H1 (cell line): Measurements from ENCODE around the gene SPRYD3. TPM values are rescaled to one million over a fixed set of nuclear protein-coding genes. Genes with fewer than 3 reads are reported as not detected.

Experiments
- CTCF ChIA-PET: fragments of 300-600 bp; sonication (Branson Sonifier 250); formaldehyde crosslinking; loops from one replicate; lab custom pipeline; 2021; ENCODE audit not compliant: partially characterized antibody; lab: Charles Lee
- POLR2A ChIA-PET: fragments of 300-600 bp; sonication (Branson Sonifier 250); formaldehyde crosslinking; loops from one replicate; lab custom pipeline; 2021; ENCODE audit warnings: inconsistent platforms; ENCODE audit not compliant: partially characterized antibody; lab: Charles Lee
- DNase-seq, 2 experiments: peaks; one replicate each; pipeline versions ENCODE4 v3.0.0 to v3.0.0-alpha.2; 2010 to 2022; ENCODE audit warnings: low spot score in 2 of 2, low read depth in 1 of 2, mixed read lengths in 1 of 2
- FAIRE-seq: peaks from 2 replicates; lab custom pipeline; 2011; peaks lifted over from hg19 to GRCh38; lab: Jason Lieb, UNC
- H2AFZ ChIP-seq: 2 replicates; pipeline ENCODE4 v1.8.1; 2012; ENCODE audit warnings: low read length, inconsistent platforms
- H2AK5ac ChIP-seq: 2 replicates; pipeline ENCODE4 v1.6.1; 2013; ENCODE audit warnings: low read depth, low read length
- H2BK120ac ChIP-seq: replicated peaks from 2 replicates; pipeline ENCODE3; 2013; ENCODE audit warnings: low read depth, low read length, inconsistent platforms
- H2BK12ac ChIP-seq: 2 replicates; pipeline ENCODE4 v1.6.1; 2013; ENCODE audit warnings: low read depth, low read length
- H2BK15ac ChIP-seq: 2 replicates; pipeline ENCODE4 v1.6.1; 2013; ENCODE audit warnings: low read length
- H2BK20ac ChIP-seq: 2 replicates; pipeline ENCODE4 v1.6.1; 2013; ENCODE audit warnings: low read length
- H2BK5ac ChIP-seq: 2 replicates; pipeline ENCODE4 v1.6.1; 2013; ENCODE audit warnings: low read depth, low read length
- H3K14ac ChIP-seq: 2 replicates; pipeline ENCODE4 v1.6.1; 2013; ENCODE audit warnings: inconsistent platforms; ENCODE audit not compliant: insufficient read length
- H3K18ac ChIP-seq: 2 replicates; pipeline ENCODE4 v1.6.1; 2013; ENCODE audit warnings: low read length; ENCODE audit errors: extremely low read depth
- H3K23ac ChIP-seq: 2 replicates; pipeline ENCODE4 v1.6.1; 2013; ENCODE audit warnings: inconsistent platforms; ENCODE audit not compliant: insufficient read length
- H3K23me2 ChIP-seq: 2 replicates; pipeline ENCODE4 v1.6.1; 2013; ENCODE audit warnings: low read depth, low read length
- H3K27ac ChIP-seq: 2 replicates; pipeline ENCODE4 v1.6.1; 2011; ENCODE audit warnings: low read depth, low read length, inconsistent platforms
- H3K27me3 ChIP-seq, 4 experiments: replicated peaks in 1 of 4; 1 replicate in 1 of 4; 2 replicates in 3 of 4; pipeline versions ENCODE4 v1.6.1 to v1.8.1; 2011 to 2013; ENCODE audit warnings: low read length in 3 of 4, mild to moderate bottlenecking in 3 of 4, inconsistent platforms in 2 of 4, mixed read lengths in 2 of 4, moderate library complexity in 1 of 4; ENCODE audit not compliant: control insufficient read depth in 3 of 4, insufficient read depth in 3 of 4; ENCODE audit errors: extremely low read depth in 1 of 4
- H3K36me3 ChIP-seq, 4 experiments: 2 replicates each; pipeline versions ENCODE4 v1.6.1 to v1.8.1; 2011 to 2013; ENCODE audit warnings: mild to moderate bottlenecking in 4 of 4, low read length in 3 of 4, moderate library complexity in 2 of 4, control low read depth in 1 of 4, inconsistent platforms in 1 of 4; ENCODE audit not compliant: insufficient read depth in 4 of 4, control insufficient read depth in 2 of 4
- H3K4ac ChIP-seq: replicated peaks from 2 replicates; pipeline ENCODE3; 2013; ENCODE audit warnings: low read length, low read depth, mixed read lengths, inconsistent platforms; ENCODE audit not compliant: insufficient read length
- H3K4me1 ChIP-seq, 4 experiments: replicated peaks in 1 of 4; 1 replicate in 1 of 4; 2 replicates in 3 of 4; pipeline versions ENCODE4 v1.6.1 to v1.8.1; 2011 to 2013; ENCODE audit warnings: low read length in 3 of 4, inconsistent platforms in 2 of 4, mixed read lengths in 1 of 4; ENCODE audit not compliant: insufficient read depth in 4 of 4, control insufficient read depth in 3 of 4
- H3K4me2 ChIP-seq, 2 experiments: 2 replicates each; pipeline versions ENCODE4 v1.6.1 to v1.8.1; 2011 to 2013; ENCODE audit warnings: low read depth in 2 of 2, low read length in 2 of 2, control low read depth in 1 of 2, inconsistent platforms in 1 of 2, mild to moderate bottlenecking in 1 of 2; ENCODE audit not compliant: insufficient read depth in 1 of 2
- H3K4me3 ChIP-seq, 4 experiments: fragments of 200-600, 300-600 bp in 1 of 4; sonication (generic), shearing (Covaris generic), sonication (Bioruptor Twin) in 1 of 4; 2 replicates each; pipeline versions ENCODE4 v1.5.1 to v1.8.1; 2011 to 2016; ENCODE audit warnings: low read length in 4 of 4, low read depth in 3 of 4, control low read depth in 2 of 4, inconsistent platforms in 2 of 4, mild to moderate bottlenecking in 2 of 4, mixed read lengths in 1 of 4, moderate library complexity in 1 of 4; ENCODE audit not compliant: insufficient read depth in 2 of 4; ENCODE audit errors: extremely low read depth in 1 of 4
- H3K56ac ChIP-seq: replicated peaks from 2 replicates; pipeline ENCODE3; 2013; ENCODE audit warnings: low read depth, mild to moderate bottlenecking, mixed read lengths, low read length, inconsistent platforms; ENCODE audit not compliant: insufficient read length
- H3K79me1 ChIP-seq: 2 replicates; pipeline ENCODE4 v1.6.1; 2013; ENCODE audit warnings: low read depth, low read length, control low read depth
- H3K79me2 ChIP-seq, 2 experiments: 2 replicates each; pipeline versions ENCODE4 v1.6.1 to v1.8.1; 2012 to 2013; ENCODE audit warnings: low read length in 2 of 2, mild to moderate bottlenecking in 2 of 2, inconsistent platforms in 1 of 2; ENCODE audit not compliant: insufficient read depth in 2 of 2, control insufficient read depth in 1 of 2
- H3K9ac ChIP-seq, 4 experiments: replicated peaks in 1 of 4; 1 replicate in 1 of 4; 2 replicates in 3 of 4; pipeline versions ENCODE4 v1.6.1 to v1.8.1; 2011 to 2013; ENCODE audit warnings: low read depth in 3 of 4, low read length in 3 of 4, control low read depth in 2 of 4, mild to moderate bottlenecking in 2 of 4, moderate library complexity in 2 of 4, inconsistent platforms in 1 of 4; ENCODE audit errors: extremely low read depth in 1 of 4
- H3K9me3 ChIP-seq, 2 experiments: 2 replicates each; pipeline versions ENCODE4 v1.6.1 to v1.8.1; 2012 to 2013; ENCODE audit warnings: mild to moderate bottlenecking in 2 of 2, moderate library complexity in 2 of 2, control low read depth in 1 of 2, inconsistent platforms in 1 of 2, low read depth in 1 of 2, low read length in 1 of 2, mixed read lengths in 1 of 2; ENCODE audit not compliant: insufficient read depth in 2 of 2
- H4K20me1 ChIP-seq, 2 experiments: replicated peaks in 1 of 2; 2 replicates each; pipeline versions ENCODE3 to v1.8.1; 2011 to 2013; ENCODE audit warnings: inconsistent platforms in 2 of 2, low read length in 2 of 2, mild to moderate bottlenecking in 1 of 2; ENCODE audit not compliant: insufficient read depth in 2 of 2, control insufficient read depth in 1 of 2
- H4K5ac ChIP-seq: 2 replicates; pipeline ENCODE4 v1.6.1; 2013; ENCODE audit warnings: low read length, low read depth, mixed read lengths, inconsistent platforms; ENCODE audit not compliant: insufficient read length
- H4K8ac ChIP-seq: 2 replicates; pipeline ENCODE4 v1.8.0; 2013; ENCODE audit warnings: mild to moderate bottlenecking, moderate library complexity, low read length, inconsistent platforms; ENCODE audit not compliant: insufficient read depth; ENCODE audit errors: extremely low read depth
- H4K91ac ChIP-seq: replicated peaks from 2 replicates; pipeline ENCODE3; 2013; ENCODE audit warnings: low read length, mixed read lengths, inconsistent platforms; ENCODE audit not compliant: insufficient read length
- CTCF ChIP-seq, 3 experiments: IDR thresholded peaks; 1 replicate in 2 of 3; 2 replicates in 1 of 3; pipeline versions ENCODE4 v1.5.1 to v1.6.1; 2011; ENCODE audit warnings: low read length in 3 of 3, mild to moderate bottlenecking in 3 of 3, inconsistent platforms in 2 of 3, low read depth in 1 of 3, moderate library complexity in 1 of 3; ENCODE audit not compliant: insufficient read depth in 1 of 3; ENCODE audit errors: control extremely low read depth in 1 of 3
- JUN ChIP-seq: IDR thresholded peaks from 2 replicates; pipeline ENCODE4 v1.6.1; 2011; ENCODE audit warnings: low read depth, mild to moderate bottlenecking, improper control_type of control experiment, low read length
- PHF8 ChIP-seq: fragments of 200-600 bp; sonication (generic); conservative IDR thresholded peaks from 2 replicates; pipeline ENCODE4 v1.7.1; 2012; ENCODE audit warnings: low read depth, mild to moderate bottlenecking, inconsistent platforms, low read length, moderate library complexity
- RAD21 ChIP-seq, 2 experiments: IDR thresholded peaks in 1 of 2; conservative IDR thresholded peaks in 1 of 2; 2 replicates each; pipeline ENCODE4 v1.6.1; 2011; ENCODE audit warnings: low read depth in 2 of 2, low read length in 2 of 2, improper control_type of control experiment in 1 of 2, inconsistent platforms in 1 of 2, mild to moderate bottlenecking in 1 of 2, moderate library complexity in 1 of 2
- RXRA ChIP-seq: IDR thresholded peaks from 2 replicates; pipeline ENCODE4 v1.6.1; 2011; ENCODE audit warnings: low read depth, mild to moderate bottlenecking, low read length, moderate library complexity; ENCODE audit not compliant: insufficient read depth
- SUZ12 ChIP-seq: fragments of 200-600 bp; sonication (generic); IDR thresholded peaks from 2 replicates; pipeline ENCODE4 v1.6.1; 2012; ENCODE audit warnings: mild to moderate bottlenecking, inconsistent platforms, low read length, moderate library complexity, mixed read lengths
- TEAD4 ChIP-seq: IDR thresholded peaks from 2 replicates; pipeline ENCODE4 v1.6.1; 2012; ENCODE audit warnings: low read depth, low read length, inconsistent platforms, mixed read lengths
- WGBS, 2 experiments: shearing (Covaris generic) in 1 of 2; methylation state at CpG; one replicate each; pipeline versions ENCODE4 v1.1.6 to v1.1.7; 2013 to 2015; ENCODE audit warnings: low lambda C conversion rate in 2 of 2, mixed read lengths in 2 of 2, inconsistent platforms in 1 of 2, low coverage in 1 of 2, missing lambda C conversion rate in 1 of 2; ENCODE audit not compliant: insufficient replicate concordance in 2 of 2, insufficient coverage in 1 of 2, insufficient read length in 1 of 2; ENCODE audit errors: extremely low coverage in 1 of 2, missing lambda C conversion rate in 1 of 2; 5-methylcytosine and 5-hydroxymethylcytosine counted together
- polyA plus RNA-seq, 7 experiments: library from polyadenylated mRNA; depleted of rRNA in 3 of 7; stranded (reverse) in 5 of 7; unstranded in 2 of 7; fragments of >200 nt in 5 of 7; fragments of 200-250 nt in 2 of 7; gene quantifications; 1 replicate in 5 of 7; 2 replicates in 1 of 7; 4 replicates in 1 of 7; pipeline versions ENCODE4 v1.2.1 to v1.2.3, GENCODE V29; 2011 to 2013; ENCODE audit warnings: missing spikeins in 2 of 7, mixed read lengths in 2 of 7
- total RNA-seq: library from RNA; stranded (reverse); fragmentation: NEBNext Ultra II Directional; extraction: Animal tissue kit (Norgen Biotek cat#: 25700); gene quantifications from 2 replicates; pipeline ENCODE4 v1.2.1, GENCODE V29; 2021

Gene SPRYD3
- total and polyA plus RNA-seq, 2 of the 8 experiments (the other 6 are each of a cell fraction or from before 2014, with no cell fraction given), result 6.8 to 8.0 TPM

GRCh38 chr12:53099071-53099882, 20.1 kb upstream of the SPRYD3 start:
- no peak overlapping the region for H3K4ac ChIP-seq
- FAIRE-seq, result no peak
- TF ChIP-seq JUN, result 0 out of 2 replicates have a peak, but pooled peaks have one; percentile 31
- no peak for TF ChIP-seq PHF8
- TF ChIP-seq RAD21 (IDR thresholded peaks at IDR 0.05 in 1 of 2, conservative IDR thresholded peaks at IDR 0.05 in 1 of 2; ENCODE audit: low read depth in 2 of 2, low read length in 2 of 2), result peak; percentile 79 to 81
- peak; percentile 85 for TF ChIP-seq TEAD4
- 0 out of 2 replicates have a peak, but pooled peaks have one; percentile 8 for TF ChIP-seq SUZ12
- TF ChIP-seq CTCF (IDR thresholded peaks at IDR 0.05; ENCODE audit: control extremely low read depth in 1 of 3, insufficient read depth in 1 of 3, low read depth in 1 of 3, low read length in 3 of 3), result peak; percentile 82 to 87 (median 86)
- 0 out of 2 replicates have a peak, but pooled peaks have one; percentile 51 for TF ChIP-seq RXRA

More at GRCh38 chr12:53099071-53099882, 20.1 kb upstream of the SPRYD3 start:
- peak overlapping the region; percentile 34; the same call in 1 of the 2 replicates for H3K18ac ChIP-seq
- peaks cover 4 to 20% (median 7%) of the 10 kb centered on the region in 4 experiments for H3K4me1 ChIP-seq
- no peak overlapping the region for H3K23ac ChIP-seq
- ChIA-PET CTCF (interaction anchor here (0.5 to 19.1 kb wide), 29 partner anchors 8 to 1758 kb away, joined by 3 to 531 read pairs (median 4); partner anchors contain the start of genes SPRYD3 and TNS2), POLR2A (interaction anchor here (1.1 to 3.6 kb wide), 9 partner anchors 16 to 118 kb away, joined by 3 to 21 read pairs (median 4); partner anchors contain the start of genes EIF4B and SPRYD3)
- H3K56ac ChIP-seq, result no peak overlapping the region
- peak overlapping the region; percentile 40; the same call in 1 of the 2 replicates for H2BK20ac ChIP-seq
- H3K27ac ChIP-seq, result no peak overlapping the region
- no peaks in the 10 kb centered on the region for H3K9me3 ChIP-seq
- H4K20me1 ChIP-seq, result no peaks in the 10 kb centered on the region
- no peak overlapping the region for H2BK120ac ChIP-seq
- H4K8ac ChIP-seq, result no peak overlapping the region
- no peak overlapping the region for H4K5ac ChIP-seq
- peak overlapping the region; percentile 71; the same call in 1 of the 2 replicates for H2BK5ac ChIP-seq
- H2AK5ac ChIP-seq, result no peak overlapping the region
- H2BK15ac ChIP-seq, result no peak overlapping the region
- peaks cover 0 to 25% (median 15%) of the 10 kb centered on the region in 4 experiments; a peak in 5 of 7 replicates for H3K27me3 ChIP-seq
- H2BK12ac ChIP-seq, result peak overlapping the region; percentile 85; the same call in 1 of the 2 replicates
- WGBS, 2 experiments, result 23% methylated on average over 6 of the region's 6 CpGs; no CpG with 5 or more reads in 1 of the 2 experiments
- peak; percentile 65 to 97 for DNase-seq
- H4K91ac ChIP-seq, result no peak overlapping the region
- H3K9ac ChIP-seq, result no peak overlapping the region
- no peak overlapping the region for H3K14ac ChIP-seq
- peak overlapping the region; percentile 95 to 99 for H3K4me2 ChIP-seq
- H2AFZ ChIP-seq, result no peak overlapping the region
- H3K4me3 ChIP-seq, result peak overlapping the region in 2 of 4 experiments; percentile 5 to 85; a peak in 3 of 8 replicates
- no peaks in the 10 kb centered on the region for H3K36me3 ChIP-seq
- peaks cover 28% of the 10 kb centered on the region for H3K23me2 ChIP-seq
- H3K79me2 ChIP-seq, result no peaks in the 10 kb centered on the region
- H3K79me1 ChIP-seq, result no peaks in the 10 kb centered on the region
